ENCODE measurements around the gene UBA6.

The UBA6 gene

DNA sequence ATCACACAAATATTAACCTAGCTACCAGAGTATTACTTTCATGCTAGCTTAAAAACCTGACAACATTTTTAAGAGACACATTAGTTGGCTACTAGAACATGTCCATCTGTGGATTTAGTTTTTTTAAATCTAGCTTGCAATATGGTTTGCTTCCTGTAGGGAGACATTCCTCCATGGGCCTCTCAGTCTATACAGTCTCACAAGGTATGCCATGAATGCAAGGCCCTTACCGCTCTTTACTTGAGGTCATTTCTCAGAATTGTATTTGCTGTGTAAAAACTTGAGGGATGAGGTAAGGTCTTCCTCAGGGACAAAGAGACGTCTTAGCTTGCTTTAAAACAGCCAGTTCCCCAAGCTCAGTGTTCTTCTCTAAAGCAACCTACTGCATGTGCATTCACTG, 26.9 kb downstream of the UBA6 start:
- no peak overlapping the region for H3K27ac ChIP-seq (ENCODE audit: low read length)
- no peaks in the 10 kb centered on the region for H3K4me1 ChIP-seq (ENCODE audit: low read length)
- no peak overlapping the region for H3K4me2 ChIP-seq (ENCODE audit: low read depth, low read length)
- H3K9ac ChIP-seq (ENCODE audit: low read length), result no peak overlapping the region
- no peak overlapping the region for H3K4me3 ChIP-seq (ENCODE audit: low read length)
- H3F3A ChIP-seq (ENCODE audit: insufficient read depth, low read length), result no peaks in the 10 kb centered on the region
- no peaks in the 10 kb centered on the region for H4K20me1 ChIP-seq (ENCODE audit: insufficient read depth, low read length)
- H3K9me3 ChIP-seq (replicated peaks; ENCODE audit: insufficient read depth, low read length), result no peaks in the 10 kb centered on the region
- H3K9me2 ChIP-seq (replicated peaks; ENCODE audit: insufficient read depth, low read length), result no peaks in the 10 kb centered on the region
- TF ChIP-seq, protein P1, sequence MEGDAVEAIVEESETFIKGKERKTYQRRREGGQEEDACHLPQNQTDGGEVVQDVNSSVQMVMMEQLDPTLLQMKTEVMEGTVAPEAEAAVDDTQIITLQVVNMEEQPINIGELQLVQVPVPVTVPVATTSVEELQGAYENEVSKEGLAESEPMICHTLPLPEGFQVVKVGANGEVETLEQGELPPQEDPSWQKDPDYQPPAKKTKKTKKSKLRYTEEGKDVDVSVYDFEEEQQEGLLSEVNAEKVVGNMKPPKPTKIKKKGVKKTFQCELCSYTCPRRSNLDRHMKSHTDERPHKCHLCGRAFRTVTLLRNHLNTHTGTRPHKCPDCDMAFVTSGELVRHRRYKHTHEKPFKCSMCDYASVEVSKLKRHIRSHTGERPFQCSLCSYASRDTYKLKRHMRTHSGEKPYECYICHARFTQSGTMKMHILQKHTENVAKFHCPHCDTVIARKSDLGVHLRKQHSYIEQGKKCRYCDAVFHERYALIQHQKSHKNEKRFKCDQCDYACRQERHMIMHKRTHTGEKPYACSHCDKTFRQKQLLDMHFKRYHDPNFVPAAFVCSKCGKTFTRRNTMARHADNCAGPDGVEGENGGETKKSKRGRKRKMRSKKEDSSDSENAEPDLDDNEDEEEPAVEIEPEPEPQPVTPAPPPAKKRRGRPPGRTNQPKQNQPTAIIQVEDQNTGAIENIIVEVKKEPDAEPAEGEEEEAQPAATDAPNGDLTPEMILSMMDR (IDR thresholded peaks at IDR 0.05; ENCODE audit: low read length), result no peak; the same call in 1 of the 2 replicates
- no peak for TF ChIP-seq EZH2 (optimal IDR thresholded peaks at IDR 0.05; ENCODE audit: low read depth, low read length)
- TF ChIP-seq EZH2phosphoT487 (IDR thresholded peaks at IDR 0.05; ENCODE audit: low read length), result no peak
- no peaks in the 10 kb centered on the region for H3K79me2 ChIP-seq (ENCODE audit: low read length)
- H3K36me3 ChIP-seq (replicated peaks; ENCODE audit: insufficient read depth, low read length), result peaks cover 4% of the 10 kb centered on the region; the same call in 1 of the 2 replicates
- H2AFZ ChIP-seq (ENCODE audit: low read length), result no peak overlapping the region
- no peaks in the 10 kb centered on the region for H3K27me3 ChIP-seq (replicated peaks; ENCODE audit: insufficient read depth, low read length)
- no peak for DNase-seq

DNA sequence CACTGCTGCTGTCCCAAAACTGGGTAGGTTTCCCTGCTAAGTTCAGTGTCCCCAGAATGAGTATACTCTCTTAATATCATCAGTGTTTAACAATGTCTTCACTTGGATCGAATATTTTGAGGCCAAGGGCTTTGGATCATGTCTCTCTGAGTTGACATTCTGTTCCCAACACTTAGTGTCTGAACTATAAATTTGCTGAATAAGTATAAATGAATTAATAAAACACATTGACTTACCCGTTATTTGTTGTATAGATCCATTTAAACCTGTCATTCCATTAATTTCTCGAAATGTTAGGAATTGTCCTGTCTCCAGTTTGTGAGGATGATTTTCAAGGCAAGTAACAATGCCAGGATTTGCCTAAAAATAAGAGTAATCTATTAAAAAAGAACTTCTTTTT, 32.6 kb downstream of the UBA6 start:
- no peak for DNase-seq
- Histone ChIP-seq H3K4me1 (ENCODE audit: low read length) (no peaks in the 10 kb centered on the region), H3F3A (ENCODE audit: insufficient read depth, low read length) (no peaks in the 10 kb centered on the region), H3K27ac (ENCODE audit: low read length) (no peak overlapping the region), H4K20me1 (ENCODE audit: insufficient read depth, low read length) (no peaks in the 10 kb centered on the region), H3K9me3 (replicated peaks; ENCODE audit: insufficient read depth, low read length) (no peaks in the 10 kb centered on the region), H3K79me2 (ENCODE audit: low read length) (no peaks in the 10 kb centered on the region), H3K9me2 (replicated peaks; ENCODE audit: insufficient read depth, low read length) (no peaks in the 10 kb centered on the region), H2AFZ (ENCODE audit: low read length) (no peak overlapping the region), H3K4me3 (ENCODE audit: low read length) (no peak overlapping the region), H3K27me3 (replicated peaks; ENCODE audit: insufficient read depth, low read length) (no peaks in the 10 kb centered on the region), H3K4me2 (ENCODE audit: low read depth, low read length) (no peak overlapping the region), H3K9ac (ENCODE audit: low read length) (no peak overlapping the region), H3K36me3 (replicated peaks; ENCODE audit: insufficient read depth, low read length) (peaks cover 7% of the 10 kb centered on the region; the same call in 1 of the 2 replicates)
- no peak for TF ChIP-seq EZH2 (optimal IDR thresholded peaks at IDR 0.05; ENCODE audit: low read depth, low read length)
- TF ChIP-seq, protein P1 (IDR thresholded peaks at IDR 0.05; ENCODE audit: low read length), result no peak

DNA sequence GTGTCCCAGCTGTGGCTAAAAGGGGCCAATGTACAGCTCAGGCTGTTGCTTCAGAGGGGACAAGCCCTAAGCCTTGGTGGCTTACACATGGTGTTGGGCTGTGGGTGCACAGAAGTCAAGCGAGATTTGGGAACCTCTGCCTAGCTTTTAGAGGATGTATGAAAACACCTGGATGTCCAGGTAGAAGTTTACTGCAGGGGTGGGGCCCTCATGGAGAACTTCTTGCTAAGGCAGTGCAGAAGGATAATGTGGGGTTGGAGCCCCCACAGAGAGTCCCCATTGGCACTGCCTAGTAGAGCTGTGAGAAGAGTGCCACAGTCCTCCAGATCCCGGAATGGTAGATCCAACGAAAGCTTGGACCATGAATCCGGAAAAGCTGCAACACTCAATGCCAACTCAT, 40.5 kb downstream of the UBA6 start:
- Histone ChIP-seq H3K27me3 (replicated peaks; ENCODE audit: insufficient read depth, low read length) (no peaks in the 10 kb centered on the region), H3K36me3 (replicated peaks; ENCODE audit: insufficient read depth, low read length) (peaks cover 12% of the 10 kb centered on the region), H2AFZ (ENCODE audit: low read length) (no peak overlapping the region), H3K27ac (ENCODE audit: low read length) (no peak overlapping the region), H3K9me3 (replicated peaks; ENCODE audit: insufficient read depth, low read length) (no peaks in the 10 kb centered on the region), H3K79me2 (ENCODE audit: low read length) (no peaks in the 10 kb centered on the region), H3K9ac (ENCODE audit: low read length) (no peak overlapping the region), H3K4me1 (ENCODE audit: low read length) (0 out of 2 replicates have a peak, but pooled peaks cover 2% of the 10 kb centered on the region), H3K9me2 (replicated peaks; ENCODE audit: insufficient read depth, low read length) (no peaks in the 10 kb centered on the region), H3K4me2 (ENCODE audit: low read depth, low read length) (no peak overlapping the region), H3F3A (ENCODE audit: insufficient read depth, low read length) (no peaks in the 10 kb centered on the region), H3K4me3 (ENCODE audit: low read length) (no peak overlapping the region), H4K20me1 (ENCODE audit: insufficient read depth, low read length) (no peaks in the 10 kb centered on the region)
- TF ChIP-seq, protein P1 (IDR thresholded peaks at IDR 0.05; ENCODE audit: low read length), result no peak
- TF ChIP-seq EZH2 (optimal IDR thresholded peaks at IDR 0.05; ENCODE audit: low read depth, low read length) (no peak), EZH2phosphoT487 (IDR thresholded peaks at IDR 0.05; ENCODE audit: low read length) (no peak)
- no peak for DNase-seq
